Measurements from ENCODE around the gene FLRT2.

Gene FLRT2

GRCh38 chr14:85531141-85531586 is 1.2 kb downstream of the FLRT2 start:
- no peak for DNase-seq (ENCODE audit: low read depth in 2 of 2)

DNA sequence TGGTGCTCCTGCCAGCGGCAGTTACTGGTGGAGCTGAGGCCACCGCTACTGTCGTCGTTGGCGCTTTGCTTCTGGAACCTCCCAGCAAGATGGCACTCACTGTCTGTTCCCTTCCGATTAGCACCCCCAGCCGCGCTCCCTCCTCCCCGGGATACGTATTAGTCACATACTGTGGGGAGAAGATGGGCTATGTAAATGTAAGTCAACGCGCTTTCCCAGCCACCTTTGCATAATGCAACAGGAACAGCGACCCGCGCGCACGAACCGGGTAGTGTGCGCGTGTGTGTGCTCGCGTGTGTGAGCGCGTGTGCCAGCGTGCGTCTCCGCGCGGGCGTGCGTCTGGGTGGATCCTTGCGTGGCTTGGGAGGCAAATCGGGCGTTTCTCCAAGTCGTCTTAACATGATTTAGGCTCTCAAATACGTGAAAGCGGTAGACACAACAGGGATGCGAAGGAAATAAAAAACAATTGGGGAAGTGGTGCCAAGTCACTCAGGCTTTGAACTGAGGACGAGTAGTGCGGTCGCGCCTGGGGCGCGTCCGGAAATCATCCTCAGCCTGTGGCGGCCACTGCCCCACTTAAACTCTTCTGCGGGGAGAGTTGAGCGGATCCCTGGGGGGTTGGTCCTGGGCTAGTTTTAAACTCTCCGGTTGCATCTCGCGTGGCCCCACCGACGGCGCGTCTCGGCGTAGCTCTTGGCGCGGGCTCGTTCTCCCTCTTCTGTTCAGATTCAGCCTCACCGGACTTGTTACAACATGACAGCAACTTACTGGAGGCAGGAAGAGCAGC is 1.8 kb downstream of the FLRT2 start:
- no peak for DNase-seq (ENCODE audit: low read depth in 2 of 2)

DNA sequence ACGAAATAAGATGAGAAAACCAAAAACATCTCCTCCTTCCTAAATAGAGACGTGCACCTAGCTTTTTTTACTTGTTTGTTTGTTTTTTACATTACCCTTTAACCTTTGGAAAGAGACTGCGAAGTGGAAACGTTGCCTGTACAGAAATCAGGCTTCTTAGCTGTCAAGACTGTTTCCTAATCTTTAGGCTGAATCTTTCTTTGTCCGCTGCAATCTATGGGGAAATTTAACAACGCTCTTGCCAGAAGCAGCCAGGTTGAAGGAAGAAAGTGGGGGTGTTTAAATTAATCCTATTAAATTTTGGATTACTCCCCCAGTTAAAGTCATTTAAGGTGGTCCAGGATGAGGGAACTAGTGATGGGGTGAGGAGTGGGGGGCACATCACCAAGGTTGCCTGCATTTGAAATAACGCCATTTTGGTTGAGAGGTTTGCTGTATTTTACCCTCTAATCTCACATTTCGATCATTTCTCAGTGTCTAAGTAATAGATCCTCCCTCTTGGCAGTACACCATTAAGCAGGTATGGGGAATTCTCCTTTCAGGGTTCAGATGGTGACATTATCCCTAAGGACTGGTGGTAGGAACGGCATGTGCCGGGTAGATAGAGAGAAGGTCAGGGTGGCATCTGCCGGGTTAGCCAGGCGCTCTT is 2.6 kb downstream of the FLRT2 start:
- no peak for DNase-seq (ENCODE audit: low read depth in 2 of 2)

DNA sequence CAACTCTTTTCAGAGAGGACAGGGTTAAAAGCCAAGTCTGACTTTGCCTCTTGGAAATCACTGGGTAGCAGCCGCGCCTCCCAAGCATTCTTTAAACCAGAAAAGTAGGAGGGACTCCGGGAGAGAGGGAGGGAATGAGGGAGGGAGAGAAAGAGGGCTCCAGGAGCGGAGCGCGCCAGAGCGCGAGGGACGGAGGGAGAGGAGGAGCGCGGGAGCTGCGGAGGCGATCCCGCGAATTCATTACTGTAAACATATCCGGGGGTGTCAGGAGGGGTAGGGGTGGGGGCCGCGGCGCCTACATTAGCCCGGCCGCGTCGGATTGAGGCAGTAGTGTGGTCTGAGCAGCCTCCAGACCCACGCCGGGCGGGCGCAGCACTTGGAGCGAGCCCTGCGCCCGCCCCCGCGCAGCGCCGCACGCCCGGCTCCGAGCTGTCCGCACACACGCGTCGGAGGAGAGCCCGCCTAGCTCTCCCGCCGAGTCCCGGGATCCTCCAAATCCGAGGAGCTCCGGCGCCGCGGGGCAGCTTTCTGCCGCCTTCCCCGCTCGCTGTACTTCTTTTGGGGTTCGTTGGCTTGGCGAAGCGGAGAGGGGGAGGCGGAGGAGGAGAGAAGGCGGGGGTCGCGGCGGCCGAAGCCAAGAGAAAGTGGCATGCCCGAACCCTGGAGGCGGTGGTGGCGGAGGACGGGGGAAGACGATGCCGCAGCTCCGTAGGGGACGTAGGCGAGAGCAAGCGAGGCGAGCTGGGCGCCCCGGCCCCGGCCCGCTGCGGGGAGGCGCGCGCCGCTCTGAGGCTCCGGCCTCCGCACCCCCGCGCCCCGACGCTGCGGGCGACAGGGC is 3.3 kb downstream of the FLRT2 start:
- no peak for DNase-seq (ENCODE audit: low read depth in 2 of 2)

- DNase-seq (ENCODE audit: low read depth in 2 of 2), result no peak
These were observed 3.9 kb downstream of the FLRT2 start for GRCh38 chr14:85533861-85534291.

- DNase-seq (ENCODE audit: low read depth in 2 of 2), result no peak
These were observed 4.7 kb downstream of the FLRT2 start for GRCh38 chr14:85534458-85535293.

DNA sequence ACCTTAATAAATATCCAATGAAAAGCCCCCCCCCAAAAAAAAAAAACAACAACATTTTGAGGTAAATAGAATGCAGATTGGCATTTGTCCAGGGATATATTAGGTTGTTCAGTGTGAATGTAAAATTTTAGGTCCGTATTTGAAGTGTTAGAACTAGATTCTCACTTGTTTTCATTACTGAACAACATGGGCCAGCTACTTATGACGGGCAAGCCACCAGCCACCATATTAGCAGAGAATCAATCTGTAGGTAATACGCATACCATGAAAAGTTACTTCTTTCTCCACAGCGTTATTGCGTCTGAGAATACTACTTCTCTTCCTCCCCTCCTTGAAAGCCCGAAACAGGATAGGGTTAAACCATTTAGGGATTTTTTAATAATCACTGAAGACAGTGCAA is 5.4 kb downstream of the FLRT2 start:
- DNase-seq (ENCODE audit: low read depth in 2 of 2), result no peak

- no peak for DNase-seq (ENCODE audit: low read depth in 2 of 2)
These were observed 6.3 kb downstream of the FLRT2 start for GRCh38 chr14:85535991-85536832.

DNA sequence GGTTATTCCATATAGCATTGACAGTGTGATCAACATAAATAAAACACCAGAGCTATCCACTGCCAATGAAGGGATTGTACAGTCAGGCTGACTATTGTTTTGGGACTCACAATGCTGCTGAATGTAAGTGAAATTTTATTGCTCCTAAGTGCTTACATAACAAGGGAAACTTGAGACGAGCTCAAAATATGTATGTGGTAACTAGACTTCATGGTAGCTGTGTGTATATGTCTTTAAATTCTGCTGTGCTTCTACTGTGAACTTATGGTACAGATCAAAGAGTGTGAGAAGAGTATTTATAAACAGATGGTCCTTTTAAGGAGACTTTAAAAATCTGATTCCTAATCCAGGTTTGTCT is 6.9 kb downstream of the FLRT2 start:
- no peak for DNase-seq (ENCODE audit: low read depth in 2 of 2)

DNA sequence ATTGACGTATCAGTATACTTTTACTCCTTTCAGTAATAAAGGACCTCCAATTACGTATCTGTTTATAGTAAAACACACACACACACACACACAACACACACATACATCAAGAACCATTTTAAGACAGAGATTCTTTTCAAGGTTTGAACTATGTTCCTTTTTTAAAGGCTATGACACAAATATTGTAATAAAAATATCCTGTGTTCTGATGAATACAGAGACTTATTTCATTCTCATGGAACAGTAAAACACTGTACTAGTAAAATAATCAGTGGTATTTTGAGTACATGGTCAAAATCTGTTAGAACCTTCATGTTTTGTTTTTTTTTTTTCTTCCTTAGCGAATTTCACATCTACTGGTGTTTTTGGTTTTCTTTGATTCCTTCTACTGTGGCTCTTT is 7.6 kb downstream of the FLRT2 start:
- DNase-seq (ENCODE audit: low read depth in 2 of 2), result no peak

DNA sequence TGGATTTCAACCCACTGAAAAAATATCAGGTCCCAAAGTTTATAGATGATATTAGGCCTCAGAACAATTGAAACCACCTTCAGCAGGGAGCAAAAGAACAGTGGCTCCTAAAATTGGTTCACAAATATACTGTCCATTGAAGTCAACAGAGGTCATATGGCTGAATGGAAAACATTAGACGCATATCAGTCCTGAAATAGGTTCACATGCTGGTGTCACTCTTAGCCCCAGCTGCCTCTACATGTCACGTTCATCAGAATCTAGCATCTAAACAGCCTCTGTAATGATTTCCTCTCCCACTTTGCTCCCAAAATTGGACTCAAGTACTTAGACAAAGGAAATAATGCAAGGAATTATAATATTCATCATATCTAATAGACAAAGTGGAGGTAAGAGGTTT is 8.7 kb downstream of the FLRT2 start:
- no peak for DNase-seq (ENCODE audit: low read depth in 2 of 2)

DNA sequence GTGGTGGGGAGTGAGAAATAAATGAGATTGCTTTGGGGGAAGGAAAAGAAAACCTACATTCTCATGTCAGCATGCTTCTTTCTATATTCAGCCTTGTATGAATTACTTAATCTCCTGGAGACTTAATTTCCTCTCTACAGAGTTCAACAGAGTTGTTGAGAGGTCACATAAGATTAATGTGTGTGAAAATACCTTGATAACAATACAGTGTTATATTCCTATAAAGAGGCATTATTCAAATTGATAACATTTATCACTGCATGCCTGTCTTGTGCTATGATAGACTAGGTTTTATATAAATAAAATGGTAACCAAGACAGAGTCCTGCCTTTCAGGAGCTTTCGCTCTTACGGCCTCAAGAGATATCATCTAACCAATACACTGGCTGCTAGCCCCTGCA is 9.6 kb downstream of the FLRT2 start:
- DNase-seq (ENCODE audit: low read depth in 2 of 2), result no peak

GRCh38 chr14:85542623-85543022 is 12.7 kb downstream of the FLRT2 start:
- no peak for DNase-seq (ENCODE audit: low read depth in 2 of 2)

DNA sequence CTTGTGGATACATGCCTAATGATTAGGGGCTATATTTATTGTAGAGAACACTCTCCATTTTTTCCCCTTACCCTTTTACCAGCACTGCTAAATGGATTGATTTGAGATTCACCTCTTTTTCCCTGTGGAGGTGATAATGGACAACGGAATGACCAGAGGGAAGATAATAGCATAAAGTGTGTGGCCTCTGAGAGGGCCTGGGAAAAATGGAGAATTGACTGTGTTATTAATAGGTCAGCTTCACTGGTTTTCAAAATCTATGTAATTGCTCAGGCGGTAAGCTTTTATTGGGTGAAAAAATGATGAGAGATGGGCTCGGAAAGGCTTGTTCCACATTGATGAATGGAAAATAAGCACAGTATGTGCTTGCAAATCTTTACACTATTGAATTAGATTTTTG is 15.8 kb downstream of the FLRT2 start:
- DNase-seq (ENCODE audit: low read depth in 2 of 2), result no peak

GRCh38 chr14:85546390-85546789 is 16.4 kb downstream of the FLRT2 start:
- DNase-seq (ENCODE audit: low read depth in 2 of 2), result no peak

- no peak for DNase-seq (ENCODE audit: low read depth in 2 of 2)
These were observed 19.8 kb downstream of the FLRT2 start for GRCh38 chr14:85549697-85550096.

DNA sequence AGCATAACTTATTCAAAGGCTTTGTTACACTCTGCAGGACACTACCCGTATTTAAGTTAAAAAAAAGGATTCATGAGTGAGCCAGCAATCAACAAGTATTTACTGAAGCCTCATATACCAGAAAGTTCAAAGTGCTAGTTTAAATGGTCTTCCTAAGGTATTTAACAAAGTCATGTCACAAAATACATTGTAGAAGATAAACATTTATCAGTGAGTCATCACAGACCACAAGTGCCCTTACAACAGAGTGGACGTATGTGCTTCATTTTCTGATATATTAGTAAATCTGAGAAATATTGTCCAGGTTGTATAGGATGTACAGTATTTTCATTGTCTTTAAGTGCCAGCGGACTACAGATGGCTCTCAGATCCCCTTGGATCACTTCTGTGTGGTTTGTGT is 24.2 kb downstream of the FLRT2 start:
- DNase-seq (ENCODE audit: low read depth in 2 of 2), result no peak

DNA sequence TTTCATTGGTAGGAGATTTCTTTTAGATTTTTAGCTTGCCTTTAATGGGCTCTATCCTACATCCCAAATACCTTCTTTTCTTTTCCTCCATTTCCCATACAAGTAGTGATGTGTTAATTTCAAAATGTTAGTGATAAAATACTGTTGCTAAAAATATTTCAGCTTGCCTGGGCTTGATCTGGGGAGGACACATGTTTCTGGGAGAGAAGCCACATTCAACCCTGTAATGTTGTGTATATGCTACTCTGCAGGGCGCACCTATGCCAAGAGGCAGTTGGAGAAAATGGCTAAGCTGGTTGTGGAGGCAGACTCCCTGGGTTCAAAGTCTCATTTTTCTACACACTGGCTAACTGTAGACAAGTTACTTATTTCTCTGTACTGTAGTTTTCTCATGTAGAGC is 26.3 kb downstream of the FLRT2 start:
- no peak for DNase-seq (ENCODE audit: low read depth in 2 of 2)

- no peak for DNase-seq (ENCODE audit: low read depth in 2 of 2)
These were observed 28.6 kb downstream of the FLRT2 start for GRCh38 chr14:85558505-85558904.

DNA sequence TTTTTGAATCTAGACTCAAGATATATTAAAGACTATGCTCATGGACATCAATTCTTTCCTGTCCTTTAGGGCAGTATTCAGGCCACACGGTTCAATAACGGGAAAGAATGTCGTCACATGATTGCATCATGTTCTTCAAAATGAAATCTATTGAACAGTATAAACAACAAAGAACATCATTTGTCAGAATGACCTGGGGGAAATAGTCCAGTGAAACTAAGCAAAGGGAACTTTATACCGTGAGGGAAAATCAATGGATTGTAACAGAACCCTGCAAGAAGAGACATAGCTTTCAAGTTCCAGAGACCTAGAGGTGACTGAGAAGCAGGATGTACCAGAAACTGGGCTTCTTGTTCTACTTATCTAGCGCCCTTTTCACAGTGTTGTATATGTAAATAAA is 32.7 kb downstream of the FLRT2 start:
- DNase-seq (ENCODE audit: low read depth in 2 of 2), result no peak

Data from stimulated activated CD8-positive, alpha-beta memory T cell treated with anti-CD3 and anti-CD28 coated beads, Interleukin-7, amount 100 ng/mL, for 4 hours (primary cell).